Measurements from ENCODE around the gene KHNYN. TPM values are rescaled to one million over a fixed set of nuclear protein-coding genes. Genes with fewer than 3 reads are reported as not detected.

Gene KHNYN
- total RNA-seq, 1 experiment from 2014 or later, result 53.4 TPM

GRCh38 chr14:24430682-24431568 lies 1.2 kb downstream of the KHNYN start:
- Histone ChIP-seq H3K4me3 (peak overlapping the region; percentile 64), H2AFZ (no peak overlapping the region), H3K27ac (no peak overlapping the region), H3K9me2 (ENCODE audit: insufficient read depth) (no peaks in the 10 kb centered on the region), H4K20me1 (ENCODE audit: insufficient read depth) (0 out of 2 replicates have a peak, but pooled peaks cover 4% of the 10 kb centered on the region), H3K4me2 (peak overlapping the region; percentile 83), H3K27me3 (ENCODE audit: insufficient read depth, low read depth) (no peaks in the 10 kb centered on the region), H3K9me3 (ENCODE audit: insufficient read depth, low read depth) (no peaks in the 10 kb centered on the region), H3K4me1 (replicated peaks; ENCODE audit: insufficient read depth) (peaks cover 17% of the 10 kb centered on the region), H3K36me3 (ENCODE audit: low read depth) (no peaks in the 10 kb centered on the region), H3K79me2 (ENCODE audit: low read depth) (peaks cover 14% of the 10 kb centered on the region), H3F3A (ENCODE audit: insufficient read depth, low read depth) (peaks cover 16% of the 10 kb centered on the region; the same call in 1 of the 2 replicates)
- peak in 1 of 2 experiments; percentile 29 for DNase-seq
- BruUV-seq (replicated peaks), result TSS peak; percentile 42
- ChIA-PET POLR2A (ENCODE audit: unreplicated experiment) (interaction anchor here (0.7 to 1.8 kb wide), 4 partner anchors 39 to 189 kb away, joined by 3 to 11 read pairs (median 7); partner anchors contain the start of gene TINF2), CTCF (interaction anchor here (0.5 to 1.5 kb wide), 9 partner anchors 12 to 321 kb away, joined by 3 to 26 read pairs (median 5); partner anchors contain the start of gene NYNRIN)
- TF ChIP-seq EZH2 (IDR thresholded peaks at IDR 0.05; ENCODE audit: low read depth), result no peak
- TF ChIP-seq CTCF (conservative IDR thresholded peaks at IDR 0.05), result no peak
- intact Hi-C loops (cut with micrococcal nuclease; ENCODE audit: unreplicated experiment), result loop anchor here (1.0 to 5.0 kb wide), 4 partner anchors 38 to 189 kb away; partner anchors contain the start of gene TINF2

GRCh38 chr14:24431569-24432258 lies 2.0 kb downstream of the KHNYN start:
- Histone ChIP-seq H3K79me2 (ENCODE audit: low read depth) (peaks cover 14% of the 10 kb centered on the region), H3K4me3 (peak overlapping the region; percentile 64; the same call in 1 of the 2 replicates), H2AFZ (no peak overlapping the region), H3K36me3 (ENCODE audit: low read depth) (no peaks in the 10 kb centered on the region), H3K9me3 (ENCODE audit: insufficient read depth, low read depth) (no peaks in the 10 kb centered on the region), H3F3A (ENCODE audit: insufficient read depth, low read depth) (peaks cover 14% of the 10 kb centered on the region; the same call in 1 of the 2 replicates), H3K27ac (no peak overlapping the region), H3K27me3 (ENCODE audit: insufficient read depth, low read depth) (no peaks in the 10 kb centered on the region), H4K20me1 (ENCODE audit: insufficient read depth) (0 out of 2 replicates have a peak, but pooled peaks cover 4% of the 10 kb centered on the region), H3K4me2 (peak overlapping the region; percentile 83), H3K4me1 (replicated peaks; ENCODE audit: insufficient read depth) (peaks cover 9% of the 10 kb centered on the region), H3K9me2 (ENCODE audit: insufficient read depth) (no peaks in the 10 kb centered on the region)
- intact Hi-C loops (cut with micrococcal nuclease; ENCODE audit: unreplicated experiment), result loop anchor here (1.0 to 5.0 kb wide), 4 partner anchors 39 to 189 kb away; partner anchors contain the start of gene TINF2
- BruUV-seq (replicated peaks), result no TSS peak
- DNase-seq, result peak; percentile 75 to 85
- no peak for TF ChIP-seq EZH2 (IDR thresholded peaks at IDR 0.05; ENCODE audit: low read depth)
- peak; percentile 92 for TF ChIP-seq CTCF (conservative IDR thresholded peaks at IDR 0.05)
- POLR2A ChIA-PET (ENCODE audit: unreplicated experiment), result interaction anchor here (0.5 to 1.8 kb wide), 6 partner anchors 23 to 1111 kb away, joined by 3 to 8 read pairs (median 5); partner anchors contain the start of gene TINF2
- CTCF ChIA-PET, result interaction anchor here (0.5 to 1.5 kb wide), 8 partner anchors 13 to 338 kb away, joined by 3 to 26 read pairs (median 4); no protein-coding TSS in a partner anchor
